Measurements from ENCODE around the gene FLT3.

DNA sequence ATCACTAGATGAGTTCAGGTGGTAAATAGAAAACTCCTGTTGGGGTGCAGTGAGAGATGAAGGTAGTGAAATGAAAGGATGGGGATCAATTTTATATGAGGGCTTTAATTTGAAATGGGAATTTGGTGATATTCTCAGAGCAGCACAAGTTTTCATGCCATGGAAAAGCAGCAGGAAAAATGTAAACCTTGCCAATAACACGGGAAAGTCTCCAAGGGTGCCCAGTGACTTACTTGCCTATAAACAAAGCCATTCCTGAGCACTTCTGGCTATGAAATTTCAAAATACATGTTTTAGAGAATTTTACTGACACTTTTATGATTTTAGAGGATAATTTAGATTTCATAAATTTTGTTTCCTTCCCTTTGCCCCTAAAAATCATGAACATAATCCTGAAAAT is 16.4 kb upstream of the FLT3 start:
- TF ChIP-seq, protein P1, sequence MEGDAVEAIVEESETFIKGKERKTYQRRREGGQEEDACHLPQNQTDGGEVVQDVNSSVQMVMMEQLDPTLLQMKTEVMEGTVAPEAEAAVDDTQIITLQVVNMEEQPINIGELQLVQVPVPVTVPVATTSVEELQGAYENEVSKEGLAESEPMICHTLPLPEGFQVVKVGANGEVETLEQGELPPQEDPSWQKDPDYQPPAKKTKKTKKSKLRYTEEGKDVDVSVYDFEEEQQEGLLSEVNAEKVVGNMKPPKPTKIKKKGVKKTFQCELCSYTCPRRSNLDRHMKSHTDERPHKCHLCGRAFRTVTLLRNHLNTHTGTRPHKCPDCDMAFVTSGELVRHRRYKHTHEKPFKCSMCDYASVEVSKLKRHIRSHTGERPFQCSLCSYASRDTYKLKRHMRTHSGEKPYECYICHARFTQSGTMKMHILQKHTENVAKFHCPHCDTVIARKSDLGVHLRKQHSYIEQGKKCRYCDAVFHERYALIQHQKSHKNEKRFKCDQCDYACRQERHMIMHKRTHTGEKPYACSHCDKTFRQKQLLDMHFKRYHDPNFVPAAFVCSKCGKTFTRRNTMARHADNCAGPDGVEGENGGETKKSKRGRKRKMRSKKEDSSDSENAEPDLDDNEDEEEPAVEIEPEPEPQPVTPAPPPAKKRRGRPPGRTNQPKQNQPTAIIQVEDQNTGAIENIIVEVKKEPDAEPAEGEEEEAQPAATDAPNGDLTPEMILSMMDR (IDR thresholded peaks at IDR 0.05) = no peak
- TF ChIP-seq SMC3 (IDR thresholded peaks at IDR 0.05; ENCODE audit: low read depth, low read length) (no peak), POLR2AphosphoS5 (IDR thresholded peaks at IDR 0.05; ENCODE audit: low read depth, low read length) (no peak), RAD21 (IDR thresholded peaks at IDR 0.05; ENCODE audit: low read length) (no peak), MXI1 (IDR thresholded peaks at IDR 0.05; ENCODE audit: low read depth, low read length) (no peak), FOXJ3 (CRISPR knock-in tag; IDR thresholded peaks at IDR 0.05) (no peak), GABPA (IDR thresholded peaks at IDR 0.05; ENCODE audit: low read depth) (no peak), EP300 (IDR thresholded peaks at IDR 0.05; ENCODE audit: borderline replicate concordance in 1 of 2, low read depth in 1 of 2, low read length in 1 of 2) (no peak), SIN3A (IDR thresholded peaks at IDR 0.05; ENCODE audit: borderline replicate concordance, low read depth, low read length) (no peak), JUND (IDR thresholded peaks at IDR 0.05) (no peak), EZH2phosphoT487 (IDR thresholded peaks at IDR 0.05; ENCODE audit: borderline replicate concordance, low read depth) (no peak)
- TF ChIP-seq, protein P2, sequence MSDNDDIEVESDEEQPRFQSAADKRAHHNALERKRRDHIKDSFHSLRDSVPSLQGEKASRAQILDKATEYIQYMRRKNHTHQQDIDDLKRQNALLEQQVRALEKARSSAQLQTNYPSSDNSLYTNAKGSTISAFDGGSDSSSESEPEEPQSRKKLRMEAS (IDR thresholded peaks at IDR 0.05; ENCODE audit: low read depth) = no peak
- TF ChIP-seq, protein P3, sequence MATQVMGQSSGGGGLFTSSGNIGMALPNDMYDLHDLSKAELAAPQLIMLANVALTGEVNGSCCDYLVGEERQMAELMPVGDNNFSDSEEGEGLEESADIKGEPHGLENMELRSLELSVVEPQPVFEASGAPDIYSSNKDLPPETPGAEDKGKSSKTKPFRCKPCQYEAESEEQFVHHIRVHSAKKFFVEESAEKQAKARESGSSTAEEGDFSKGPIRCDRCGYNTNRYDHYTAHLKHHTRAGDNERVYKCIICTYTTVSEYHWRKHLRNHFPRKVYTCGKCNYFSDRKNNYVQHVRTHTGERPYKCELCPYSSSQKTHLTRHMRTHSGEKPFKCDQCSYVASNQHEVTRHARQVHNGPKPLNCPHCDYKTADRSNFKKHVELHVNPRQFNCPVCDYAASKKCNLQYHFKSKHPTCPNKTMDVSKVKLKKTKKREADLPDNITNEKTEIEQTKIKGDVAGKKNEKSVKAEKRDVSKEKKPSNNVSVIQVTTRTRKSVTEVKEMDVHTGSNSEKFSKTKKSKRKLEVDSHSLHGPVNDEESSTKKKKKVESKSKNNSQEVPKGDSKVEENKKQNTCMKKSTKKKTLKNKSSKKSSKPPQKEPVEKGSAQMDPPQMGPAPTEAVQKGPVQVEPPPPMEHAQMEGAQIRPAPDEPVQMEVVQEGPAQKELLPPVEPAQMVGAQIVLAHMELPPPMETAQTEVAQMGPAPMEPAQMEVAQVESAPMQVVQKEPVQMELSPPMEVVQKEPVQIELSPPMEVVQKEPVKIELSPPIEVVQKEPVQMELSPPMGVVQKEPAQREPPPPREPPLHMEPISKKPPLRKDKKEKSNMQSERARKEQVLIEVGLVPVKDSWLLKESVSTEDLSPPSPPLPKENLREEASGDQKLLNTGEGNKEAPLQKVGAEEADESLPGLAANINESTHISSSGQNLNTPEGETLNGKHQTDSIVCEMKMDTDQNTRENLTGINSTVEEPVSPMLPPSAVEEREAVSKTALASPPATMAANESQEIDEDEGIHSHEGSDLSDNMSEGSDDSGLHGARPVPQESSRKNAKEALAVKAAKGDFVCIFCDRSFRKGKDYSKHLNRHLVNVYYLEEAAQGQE (IDR thresholded peaks at IDR 0.05; ENCODE audit: low read depth, low read length) = no peak
